Uterus (tissue), 4 donors: ENCODE data around the gene F5. TPM values are rescaled to one million over a fixed set of nuclear protein-coding genes. Genes with fewer than 3 reads are reported as not detected.

ENCODE experiments used
- DNase-seq, 2 donors: peaks; one replicate each; pipeline ENCODE4 v3.0.0-alpha.2; 2019 to 2020
- H3K27ac ChIP-seq, 2 donors: fragments of 200-600 bp; sonication (generic); 1 replicate in 1 of 2; 2 replicates in 1 of 2; pipeline ENCODE4 v1.5.1; 2016 to 2018
- H3K27me3 ChIP-seq, 2 donors: fragments of 200-600 bp; sonication (generic); one replicate each; pipeline ENCODE4 v1.5.1; 2018 to 2019; ENCODE audit warnings: control low read depth in 1 of 2
- H3K36me3 ChIP-seq, 2 donors: fragments of 200-600 bp; sonication (generic); one replicate each; pipeline ENCODE4 v1.5.1; 2019; ENCODE audit warnings: control low read depth in 1 of 2
- H3K4me1 ChIP-seq, 2 donors: fragments of 200-600 bp; sonication (generic); one replicate each; pipeline ENCODE4 v1.5.1; 2018 to 2019; ENCODE audit warnings: control low read depth in 1 of 2
- H3K4me3 ChIP-seq, 2 donors: fragments of 200-600 bp; sonication (generic); 1 replicate in 1 of 2; 2 replicates in 1 of 2; pipeline ENCODE4 v1.5.1; 2018 to 2019; ENCODE audit warnings: mild to moderate bottlenecking in 1 of 2
- H3K9me3 ChIP-seq, 2 donors: fragments of 200-600 bp; sonication (generic); one replicate each; pipeline ENCODE4 v1.5.1; 2019; ENCODE audit warnings: control low read depth in 1 of 2
- CTCF ChIP-seq, 4 experiments: fragments of 200-600 bp in 2 of 4; fragments of 450-650 bp in 2 of 4; sonication (generic) in 2 of 4; IDR thresholded peaks; one replicate each; pipeline ENCODE4 v1.5.1; 2016 to 2019; ENCODE audit warnings: antibody characterized with exemption in 4 of 4, mild to moderate bottlenecking in 2 of 4, moderate library complexity in 1 of 4
- POLR2A ChIP-seq, 2 donors: fragments of 450-650 bp; IDR thresholded peaks; one replicate each; pipeline ENCODE4 v1.6.1; 2016; ENCODE audit warnings: antibody characterized with exemption in 2 of 2, mild to moderate bottlenecking in 1 of 2, moderate library complexity in 1 of 2
- intact Hi-C: fragments of 100-400 bp; cut with DNase I; formaldehyde crosslinking; loops from one replicate; pipeline ENCODE4 v1.15.1; 2023; ENCODE audit warnings: low total_unique reads
- total RNA-seq, 4 donors: library from RNA; depleted of rRNA in 3 of 4; stranded (reverse); fragments of >200 nt in 3 of 4; gene quantifications; one replicate each; pipeline versions ENCODE4 v1.1.0 to v1.2.4, GENCODE V29; 2014 to 2023
- donor health status: DM: yes; HTN: yes; CAD: no.

Gene F5
- total RNA-seq, 4 donors from 2014 or later = under 0.01 to 1.3 (median 0.43) TPM; not detected in 1

GRCh38 chr1:169563650-169564049 is 22.6 kb downstream of the F5 start:
- intact Hi-C loops = no loop called here
- H3K36me3 ChIP-seq = no peaks in the 10 kb centered on the region
- no peak overlapping the region for H3K27ac ChIP-seq
- no peaks in the 10 kb centered on the region for H3K4me1 ChIP-seq
- H3K4me3 ChIP-seq = no peak overlapping the region
- no peaks in the 10 kb centered on the region for H3K9me3 ChIP-seq
- no peak for DNase-seq
- H3K27me3 ChIP-seq = no peaks in the 10 kb centered on the region
- no peak for TF ChIP-seq POLR2A (IDR thresholded peaks at IDR 0.05)
- TF ChIP-seq CTCF (IDR thresholded peaks at IDR 0.05) = no peak

DNA sequence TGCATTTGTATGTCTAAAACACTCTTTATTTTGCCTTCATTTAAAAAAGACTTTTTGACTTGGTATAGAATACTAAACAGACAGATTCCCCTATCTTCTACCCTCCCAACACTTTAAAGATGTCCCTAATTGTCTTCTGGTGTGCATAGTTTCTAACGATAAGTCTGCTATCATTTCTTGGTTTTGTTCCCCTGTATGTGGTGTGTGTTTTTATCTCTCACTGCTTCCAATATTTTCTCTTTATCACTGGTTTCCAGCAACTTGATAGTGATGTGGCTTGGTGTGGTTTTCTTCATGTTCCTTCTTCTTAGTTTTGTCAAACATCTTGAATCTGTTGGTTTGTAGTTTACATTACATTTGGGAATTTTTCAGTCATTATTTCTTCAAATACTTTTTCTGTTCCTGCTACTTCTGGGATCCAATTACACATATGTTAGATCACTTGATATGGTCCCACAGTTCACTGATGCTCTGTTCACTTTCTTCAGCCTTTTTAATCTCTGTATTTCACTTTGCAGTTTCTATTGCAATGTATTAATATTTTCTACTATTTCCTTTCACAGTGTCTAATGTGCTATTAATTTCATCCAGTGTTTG is 23.2 kb downstream of the F5 start:
- Histone ChIP-seq H3K4me3 (no peak overlapping the region), H3K4me1 (no peaks in the 10 kb centered on the region), H3K27ac (no peak overlapping the region), H3K27me3 (no peaks in the 10 kb centered on the region), H3K36me3 (no peaks in the 10 kb centered on the region), H3K9me3 (no peaks in the 10 kb centered on the region)
- intact Hi-C loops = no loop called here
- DNase-seq = no peak
- TF ChIP-seq POLR2A (IDR thresholded peaks at IDR 0.05) = no peak
- no peak for TF ChIP-seq CTCF (IDR thresholded peaks at IDR 0.05)

DNA sequence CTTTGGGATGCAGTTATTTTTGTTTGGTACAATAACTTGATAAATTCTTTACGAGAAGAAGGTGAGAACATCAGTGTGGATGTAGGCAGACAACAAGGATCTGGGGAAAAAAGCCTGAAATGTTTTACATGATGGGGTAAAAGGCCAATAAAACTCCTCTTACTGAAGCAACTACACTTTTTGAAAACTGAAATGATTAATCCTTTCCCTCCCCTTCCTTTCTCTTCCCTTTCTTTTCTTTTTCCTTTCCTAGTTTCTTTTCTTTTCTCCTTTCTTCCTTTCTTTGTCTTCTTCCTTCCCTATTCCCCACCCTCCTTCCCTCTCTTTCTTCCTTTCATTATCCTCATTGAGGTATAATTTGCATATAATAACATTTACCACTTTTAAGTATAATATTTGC is 24.6 kb downstream of the F5 start:
- H3K4me3 ChIP-seq = no peak overlapping the region
- intact Hi-C loops = no loop called here
- no peak for TF ChIP-seq CTCF (IDR thresholded peaks at IDR 0.05)
- TF ChIP-seq POLR2A (IDR thresholded peaks at IDR 0.05) = no peak

GRCh38 chr1:169557131-169557530 is 29.1 kb downstream of the F5 start:
- H3K9me3 ChIP-seq = no peaks in the 10 kb centered on the region
- intact Hi-C loops = no loop called here

More for the DNA sequence above, 24.6 kb downstream of the F5 start:
- Histone ChIP-seq H3K27ac (no peak overlapping the region), H3K4me1 (no peaks in the 10 kb centered on the region), H3K9me3 (no peaks in the 10 kb centered on the region), H3K27me3 (no peaks in the 10 kb centered on the region), H3K36me3 (no peaks in the 10 kb centered on the region)
- DNase-seq = no peak

GRCh38 chr1:169550294-169550693 is 36.0 kb downstream of the F5 start:
- no peaks in the 10 kb centered on the region for H3K36me3 ChIP-seq
- intact Hi-C loops = no loop called here
- no peaks in the 10 kb centered on the region for H3K4me1 ChIP-seq
- TF ChIP-seq POLR2A (IDR thresholded peaks at IDR 0.05) (no peak), CTCF (IDR thresholded peaks at IDR 0.05) (peak; percentile 31 to 55 (median 42))
- DNase-seq = no peak
- H3K27me3 ChIP-seq = no peaks in the 10 kb centered on the region
- no peak overlapping the region for H3K4me3 ChIP-seq
- H3K27ac ChIP-seq = no peak overlapping the region
- no peaks in the 10 kb centered on the region for H3K9me3 ChIP-seq

More at GRCh38 chr1:169557131-169557530, 29.1 kb downstream of the F5 start:
- no peaks in the 10 kb centered on the region for H3K36me3 ChIP-seq
- no peak for TF ChIP-seq POLR2A (IDR thresholded peaks at IDR 0.05)
- no peak for TF ChIP-seq CTCF (IDR thresholded peaks at IDR 0.05)
- H3K4me1 ChIP-seq = no peaks in the 10 kb centered on the region
- no peaks in the 10 kb centered on the region for H3K27me3 ChIP-seq
- H3K4me3 ChIP-seq = no peak overlapping the region
- no peak for DNase-seq
- no peak overlapping the region for H3K27ac ChIP-seq
